ENCODE data around the gene NCOA4.
"Not testable (repeated sequence)": the region's sequence is repeated elsewhere in the genome, so short reads cannot be mapped to it uniquely, and the experiment has no call there.

Gene NCOA4

DNA sequence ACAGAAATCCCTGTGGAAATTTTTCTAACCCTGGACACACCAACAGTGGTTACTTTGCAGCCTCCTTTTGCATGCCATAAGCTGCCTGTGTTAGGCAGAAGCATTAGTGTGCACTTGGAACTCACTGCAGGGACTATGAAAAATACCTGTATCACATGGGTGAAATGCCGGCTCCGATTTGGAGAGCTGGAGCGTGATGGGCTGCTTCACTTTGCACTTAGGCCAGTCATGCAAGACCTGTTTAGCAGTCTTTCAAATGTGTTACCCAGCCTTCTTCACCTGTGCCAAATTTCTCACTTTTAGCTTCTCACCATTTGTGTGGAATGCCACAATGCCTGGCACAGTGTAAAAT lies 11.3 kb downstream of the NCOA4 start:
- DNase-seq: no peak

DNA sequence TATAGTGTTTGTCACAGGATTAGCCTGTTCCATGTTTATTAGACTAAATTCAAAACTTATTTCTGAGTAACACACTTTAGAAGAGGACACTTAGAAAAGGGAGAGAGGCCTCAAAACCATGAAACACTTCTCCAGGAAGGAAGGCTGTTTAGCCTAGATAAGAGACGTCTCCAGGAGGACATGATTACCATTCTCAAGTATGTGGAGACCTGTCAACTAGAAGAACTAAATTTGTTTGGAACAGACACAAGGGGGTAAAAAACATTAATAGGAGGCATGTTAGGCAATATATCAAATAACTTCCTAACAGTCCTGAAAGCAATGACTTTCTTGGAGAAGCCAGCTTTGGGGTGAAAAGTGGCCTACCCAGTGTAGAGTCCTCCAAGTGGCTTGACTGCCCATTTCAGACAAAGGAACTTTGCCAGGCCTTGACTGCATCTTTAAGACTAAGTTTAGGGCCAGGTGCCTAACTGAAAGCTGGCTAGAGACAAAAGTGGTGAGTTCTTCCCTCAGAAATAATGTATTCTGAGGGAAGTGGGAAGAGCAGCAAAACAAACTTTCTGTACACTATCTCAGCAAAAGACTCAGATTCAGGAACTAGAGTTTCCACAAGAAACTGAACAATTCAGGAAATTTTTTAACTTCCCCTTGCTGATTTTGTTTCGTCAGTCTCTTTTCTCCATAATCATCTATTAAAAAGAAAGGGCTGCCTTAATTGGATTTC lies 11.8 kb downstream of the NCOA4 start:
- DNase-seq: no peak

DNA sequence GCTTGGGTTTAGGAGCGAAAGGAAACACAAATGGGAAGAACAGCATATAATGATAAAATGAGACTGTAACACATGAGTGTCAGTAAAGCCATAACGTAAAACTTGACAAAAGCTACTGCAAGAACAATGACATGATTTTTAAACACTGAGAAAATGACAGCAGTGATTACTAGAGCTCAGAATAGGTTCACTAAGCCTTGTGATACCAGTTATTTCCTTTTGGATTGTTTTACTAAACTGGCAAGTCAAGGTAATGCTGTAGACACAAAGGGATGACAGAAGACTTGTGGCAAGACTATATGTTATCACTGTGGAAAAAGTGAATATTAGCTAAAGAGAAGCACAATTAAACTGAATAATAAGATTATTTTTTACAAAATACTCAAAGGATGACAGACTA lies 12.7 kb downstream of the NCOA4 start:
- DNase-seq: no peak

DNA sequence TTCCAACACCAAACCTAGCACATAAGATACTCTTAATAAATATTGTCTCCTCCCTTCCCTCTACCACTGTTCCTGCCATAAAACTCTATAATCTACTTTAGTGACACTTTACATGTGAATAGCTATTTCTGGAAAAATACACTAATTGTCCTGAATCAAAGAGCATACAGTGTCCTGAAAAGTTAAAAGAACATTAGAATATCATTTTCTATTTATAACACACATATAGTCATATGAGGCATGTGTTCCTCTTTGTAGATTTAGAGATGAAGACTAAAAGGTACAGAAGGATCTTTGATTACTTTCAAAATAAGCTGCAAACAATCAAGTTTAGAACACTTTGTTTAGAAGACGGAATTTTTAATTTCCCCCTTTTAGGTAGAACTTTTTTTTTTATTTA lies 13.6 kb downstream of the NCOA4 start:
- no peak for DNase-seq

- DNase-seq: no peak
These were observed 14.2 kb downstream of the NCOA4 start for GRCh38 chr10:46016190-46016589.

DNA sequence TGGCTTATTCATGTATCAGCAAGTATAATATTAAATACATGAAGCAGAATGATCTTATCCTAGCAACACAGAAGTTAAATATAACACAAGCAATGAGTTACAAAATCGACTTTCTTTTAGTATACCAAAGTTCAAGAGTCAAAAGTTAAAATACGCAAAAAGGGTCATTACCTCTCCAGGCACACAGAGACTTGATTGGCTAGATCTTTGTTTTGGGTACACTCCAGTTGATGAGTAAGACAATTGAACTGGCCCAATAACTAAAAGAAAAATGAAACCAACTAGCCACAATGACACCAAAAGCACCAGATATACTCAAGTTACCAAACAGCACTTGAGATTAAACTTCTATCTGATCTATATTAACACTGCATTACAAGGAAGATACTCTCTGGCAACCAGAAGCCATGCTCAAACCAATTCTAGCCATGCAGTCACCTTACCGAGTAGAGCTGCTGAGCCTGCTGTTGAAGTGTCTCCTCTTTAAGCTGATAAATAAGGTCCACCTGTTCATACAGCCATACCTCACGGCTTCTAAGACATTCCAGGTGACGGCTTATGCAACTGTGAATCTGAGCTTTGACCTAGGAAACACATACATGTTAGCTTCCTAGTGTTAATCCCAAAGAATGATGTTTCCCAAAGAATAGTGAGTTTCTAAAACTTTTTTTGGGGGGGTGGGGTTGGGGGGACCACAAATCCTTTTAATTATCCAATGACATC lies 15.6 kb downstream of the NCOA4 start:
- DNase-seq: no peak

DNA sequence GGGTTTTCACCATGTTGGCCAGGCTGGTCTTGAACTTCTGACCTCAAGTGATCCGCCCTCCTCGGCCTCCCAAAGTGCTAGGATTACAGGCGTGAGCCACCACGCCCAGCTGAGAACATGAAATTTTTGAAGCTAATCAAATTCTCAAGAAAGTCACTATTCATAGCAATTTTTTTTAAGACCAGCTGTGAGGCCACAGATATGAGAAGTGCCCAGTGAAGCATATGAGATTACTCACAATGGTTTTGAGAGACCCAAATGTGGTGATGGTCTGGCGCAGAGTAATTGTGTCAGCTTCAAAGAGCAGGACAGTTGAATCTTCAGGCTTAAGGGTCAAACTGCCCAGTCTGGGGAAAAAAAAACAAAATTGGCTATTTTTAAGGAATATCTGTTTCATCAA lies 16.2 kb downstream of the NCOA4 start:
- no peak for DNase-seq

DNA sequence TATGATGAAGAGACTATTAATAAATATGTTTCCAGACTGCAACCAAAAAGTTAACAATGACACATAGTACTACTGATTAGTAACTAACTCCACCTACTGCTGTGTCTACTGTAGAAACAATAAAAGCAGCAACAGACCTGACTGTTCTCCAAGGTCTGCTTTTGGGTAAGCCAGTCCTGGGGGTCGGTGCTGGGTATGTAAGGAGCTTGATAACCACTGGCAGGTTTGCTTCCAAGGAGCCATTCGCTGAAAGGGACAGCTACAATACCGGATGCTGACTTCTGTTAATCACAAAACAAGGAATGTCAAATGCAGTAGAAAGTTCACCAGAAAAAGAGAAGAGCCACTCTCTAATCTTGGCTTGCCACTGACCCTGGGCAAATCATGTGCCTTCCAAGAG lies 17.7 kb downstream of the NCOA4 start:
- no peak for DNase-seq

DNA sequence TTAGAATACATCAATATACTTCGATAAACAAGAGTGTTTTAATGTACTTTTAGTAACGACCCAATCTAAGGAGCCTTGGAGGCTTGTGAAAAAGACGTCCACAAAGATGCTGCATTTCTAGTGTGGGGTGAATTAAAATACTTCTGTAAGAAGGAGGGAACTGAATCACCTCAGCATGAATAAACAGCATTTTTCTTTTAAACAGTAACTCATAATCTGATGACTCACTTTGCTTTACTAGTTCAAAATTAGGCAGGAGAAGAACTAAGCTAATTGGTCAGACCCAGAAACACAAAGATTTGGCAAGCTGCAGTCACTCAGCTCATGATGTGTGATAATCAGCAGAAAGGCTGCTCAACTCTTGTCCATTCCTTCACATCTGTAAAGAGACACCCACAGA lies 24.2 kb downstream of the NCOA4 start:
- no peak for DNase-seq

DNA sequence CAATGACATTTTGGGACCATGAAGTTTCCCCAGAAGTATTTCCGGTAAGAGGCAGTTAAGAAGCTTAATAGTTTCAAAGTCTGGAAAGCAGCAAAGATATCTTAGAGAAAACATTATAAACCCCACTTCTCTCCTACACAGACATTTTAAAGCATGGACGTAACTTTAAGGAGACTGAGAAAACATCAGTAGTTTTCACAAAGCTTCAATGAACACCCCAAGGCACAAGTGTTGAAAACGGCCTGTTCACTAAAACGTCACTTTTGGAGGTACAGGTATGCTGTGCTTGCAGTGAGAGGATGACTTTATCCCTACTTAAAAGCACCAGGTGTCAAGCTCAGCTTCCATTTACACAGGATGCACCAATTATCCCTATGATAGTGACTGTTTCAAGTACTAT lies 25.0 kb downstream of the NCOA4 start:
- DNase-seq: no peak

DNA sequence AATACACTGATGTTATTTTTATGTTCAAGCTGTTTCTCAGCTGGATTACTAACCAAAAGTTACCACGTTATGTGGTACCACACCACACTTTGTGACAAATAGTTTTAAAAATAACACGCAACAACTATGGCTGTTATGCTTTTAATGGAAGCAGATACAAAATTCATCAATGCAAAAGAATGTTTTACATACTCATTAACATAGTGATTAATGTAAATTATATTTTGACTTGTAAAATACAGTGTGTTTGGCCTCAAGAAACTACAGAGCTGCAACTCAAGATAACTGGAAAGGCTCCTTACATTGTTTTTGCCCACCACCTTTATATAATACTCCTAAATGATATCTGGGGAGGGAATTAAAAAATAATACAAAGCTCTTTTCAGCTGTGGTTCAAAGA lies 25.5 kb downstream of the NCOA4 start:
- no peak for DNase-seq

DNA sequence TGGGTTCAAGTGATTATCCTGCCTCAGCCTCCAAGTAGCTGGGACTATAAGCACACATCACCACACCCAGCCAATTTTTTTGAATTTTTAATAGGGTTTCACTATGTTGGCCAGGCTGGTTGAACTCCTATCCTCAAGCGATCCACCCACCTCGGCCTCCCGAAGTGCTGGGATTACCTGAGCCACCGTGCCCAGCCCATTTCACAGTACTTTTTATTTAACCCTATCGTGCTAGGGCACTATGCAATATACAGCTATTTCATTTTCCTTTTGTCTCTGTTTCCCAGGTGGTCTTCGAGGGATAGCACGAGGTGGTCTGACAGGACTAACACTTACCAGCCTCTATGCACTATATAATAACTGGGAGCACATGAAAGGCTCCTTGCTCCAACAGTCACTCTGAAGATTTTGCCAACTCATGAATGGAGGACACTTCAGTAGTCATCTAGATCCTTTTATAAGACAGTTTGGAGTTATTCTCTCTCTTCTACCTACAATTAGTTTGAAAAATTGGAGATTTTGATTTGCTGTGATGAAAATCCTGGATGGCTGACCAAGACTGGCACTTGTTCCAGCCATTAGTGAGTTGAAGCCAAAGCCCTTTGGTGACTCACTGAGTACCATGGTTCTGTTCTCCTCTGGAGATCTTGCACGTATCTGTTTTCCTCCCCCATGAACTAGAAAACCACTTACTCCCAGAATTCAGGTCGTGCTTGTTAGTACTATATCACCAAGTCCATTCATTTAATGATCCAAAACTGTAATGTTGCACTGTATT lies 27.3 kb downstream of the NCOA4 start:
- no peak for DNase-seq

DNA sequence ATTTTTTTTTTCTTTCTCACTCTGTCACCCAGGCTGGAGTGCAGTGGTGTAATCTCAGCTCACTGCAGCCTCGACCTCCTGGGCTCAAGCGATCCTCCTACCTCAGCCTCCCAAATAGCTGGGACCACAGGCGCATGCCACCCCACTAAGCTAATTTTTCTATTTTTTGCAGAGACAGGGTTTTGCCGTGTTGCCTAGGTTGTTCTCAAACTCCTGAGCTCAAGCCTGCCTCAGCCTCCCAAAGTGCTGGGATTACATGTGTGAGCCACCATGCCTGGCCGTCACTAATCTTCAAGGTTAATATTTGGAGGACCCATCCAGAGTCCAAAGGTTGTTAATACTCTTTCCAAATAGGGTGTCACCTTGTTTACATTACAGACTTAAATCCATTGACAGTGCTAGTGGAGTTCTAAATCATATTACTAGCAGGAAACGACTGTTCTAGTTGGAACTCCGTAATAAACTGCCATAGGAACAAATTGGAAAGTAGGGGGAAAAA lies 28.2 kb downstream of the NCOA4 start:
- not testable (repeated sequence) for DNase-seq

- DNase-seq: no peak
These were observed 29.2 kb downstream of the NCOA4 start for GRCh38 chr10:46001187-46001756.

GRCh38 chr10:46000538-46000937 lies 29.9 kb downstream of the NCOA4 start:
- no peak for DNase-seq

GRCh38 chr10:45999955-46000354 lies 30.5 kb downstream of the NCOA4 start:
- not testable (repeated sequence) for DNase-seq

DNA sequence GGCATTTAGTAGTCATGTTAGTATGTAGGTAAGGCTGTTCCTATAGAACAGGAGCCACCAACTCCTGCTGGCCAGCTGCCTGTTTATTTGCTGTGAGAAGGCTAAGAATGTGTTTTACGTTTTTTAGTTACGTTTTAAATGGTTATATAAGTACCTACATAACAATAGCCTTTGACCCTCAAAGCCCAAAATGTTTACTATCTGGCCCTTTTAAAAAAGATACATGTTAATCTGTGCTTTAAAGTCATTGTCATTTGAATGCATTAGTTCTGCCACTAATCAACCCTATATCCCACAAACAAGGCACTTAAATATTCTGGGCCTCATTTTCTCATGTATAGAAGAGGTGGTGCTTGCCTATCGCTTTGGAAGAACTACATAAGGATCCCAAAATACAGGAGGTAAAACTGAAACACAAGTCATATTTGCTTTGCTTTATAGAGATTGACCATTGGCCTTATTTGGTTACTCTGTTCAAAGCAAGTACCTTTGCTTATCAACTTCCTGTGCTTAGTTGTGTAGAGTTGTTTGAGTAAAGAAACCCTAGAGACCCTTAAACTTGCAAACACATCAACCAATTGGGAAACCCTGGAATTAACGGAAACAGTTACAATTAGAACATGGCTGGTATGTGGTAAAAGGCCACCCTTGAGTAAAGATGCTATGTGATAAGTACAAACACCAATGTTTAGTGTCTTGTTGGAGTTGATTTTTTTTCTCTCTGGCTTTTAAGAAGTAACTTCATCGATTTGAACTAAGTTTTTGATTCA lies 32.2 kb downstream of the NCOA4 start:
- DNase-seq: no peak

GRCh38 chr10:45997557-45997956 lies 32.9 kb downstream of the NCOA4 start:
- no peak for DNase-seq

- not testable (repeated sequence) for DNase-seq
These were observed 44.8 kb downstream of the NCOA4 start for GRCh38 chr10:45985590-45985989.

- DNase-seq: not testable (repeated sequence)
These were observed 46.0 kb downstream of the NCOA4 start for GRCh38 chr10:45984473-45984872.

DNA sequence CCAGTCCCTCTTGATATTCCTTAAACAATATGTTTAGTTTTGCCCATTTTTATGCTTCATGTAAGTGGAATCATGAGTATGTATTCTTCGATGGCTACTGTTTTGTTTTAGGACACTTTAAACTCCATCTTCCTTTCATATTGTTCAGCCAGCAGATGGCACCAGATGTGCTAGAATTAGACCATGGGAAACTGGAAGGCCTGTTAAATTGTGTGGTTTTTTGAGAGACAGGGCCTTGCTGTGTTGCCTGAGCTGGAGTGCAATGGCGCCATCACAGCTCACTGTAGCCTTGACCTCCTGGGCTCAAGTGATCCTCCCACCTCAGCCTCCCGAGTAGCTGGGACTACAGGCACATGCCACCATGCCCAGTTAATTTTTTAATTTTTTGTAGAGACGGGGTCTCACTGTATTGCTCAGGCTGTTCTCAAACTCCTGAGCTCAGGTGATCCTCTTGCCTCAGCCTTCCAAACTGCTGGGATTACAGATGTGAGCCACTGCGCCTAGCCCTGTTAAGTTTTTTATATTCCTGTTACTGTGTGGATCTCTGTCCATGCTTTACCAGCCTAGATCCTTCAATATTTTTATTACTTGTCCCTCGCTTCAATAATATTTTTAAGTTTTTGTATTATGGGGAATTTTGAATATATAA lies 46.8 kb downstream of the NCOA4 start:
- DNase-seq: not testable (repeated sequence)

- not testable (repeated sequence) for DNase-seq
These were observed 49.1 kb downstream of the NCOA4 start for GRCh38 chr10:45981367-45981766.

Data from activated effector memory CD4-positive, alpha-beta T cell treated with Interleukin-2 at 50 U/mL for 16 hours (primary cell).